Measurements from ENCODE around the gene TMEM108. TPM values are rescaled to one million over a fixed set of nuclear protein-coding genes. Genes with fewer than 3 reads are reported as not detected.

Gene TMEM108
- polyA plus RNA-seq, 1 donor (not counting 4 experiments of a cell fraction or from before 2014, with no cell fraction given), result not detected

DNA sequence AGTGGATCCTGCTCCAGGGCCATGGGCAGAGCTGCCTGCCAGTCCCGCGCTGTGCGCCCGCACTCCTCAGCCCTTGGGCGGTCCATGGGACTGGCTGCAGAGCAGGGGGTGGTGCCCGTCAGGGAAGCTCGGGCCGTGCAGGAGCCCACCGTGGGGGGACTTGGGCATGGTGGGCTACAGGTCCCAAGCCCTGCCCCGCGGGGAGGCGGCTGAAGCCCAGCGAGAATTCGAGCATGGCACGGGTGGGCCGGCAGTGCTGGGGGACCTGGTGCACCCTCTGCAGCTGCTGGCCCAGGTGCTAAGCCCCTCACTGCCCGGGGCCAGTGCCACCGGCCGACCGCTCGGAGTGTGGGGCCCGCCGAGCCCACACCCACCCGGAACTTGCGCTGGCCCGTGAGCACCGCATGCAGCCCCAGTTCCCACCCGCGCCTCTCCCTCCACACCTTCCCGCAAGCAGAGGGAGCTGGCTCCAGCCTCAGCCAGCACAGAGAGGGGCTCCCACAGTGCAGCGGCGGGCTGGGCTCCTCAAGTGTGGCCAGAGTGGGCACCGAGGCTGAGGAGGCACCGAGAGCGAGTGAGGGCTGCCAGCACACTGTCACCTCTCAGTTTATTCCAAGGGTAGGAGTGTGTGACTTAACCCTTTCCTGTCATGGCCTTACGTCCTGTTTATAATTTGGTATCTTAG lies 129.3 kb downstream of the TMEM108 start:
- Histone ChIP-seq H3K27me3 (ENCODE audit: control insufficient read depth, extremely low read depth, insufficient read depth, low read length) (no peaks in the 10 kb centered on the region), H3K36me3 (ENCODE audit: control insufficient read depth in 2 of 2, extremely low read depth in 1 of 2, insufficient read depth in 2 of 2, low read length in 2 of 2) (no peaks in the 10 kb centered on the region), H3K4me3 (ENCODE audit: control insufficient read depth in 2 of 3, extremely low read depth in 1 of 3, insufficient read depth in 2 of 3, low read depth in 1 of 3, low read length in 3 of 3) (no peak overlapping the region), H3K4me1 (ENCODE audit: control insufficient read depth, extremely low read depth, insufficient read depth, low read length) (no peaks in the 10 kb centered on the region), H4K20me1 (ENCODE audit: control insufficient read depth, extremely low read depth, insufficient read depth, low read length) (no peaks in the 10 kb centered on the region), H3K27ac (ENCODE audit: control insufficient read depth, insufficient read depth, low read length) (no peak overlapping the region), H3K9me3 (ENCODE audit: control insufficient read depth, low read depth, low read length) (no peaks in the 10 kb centered on the region), H3K79me2 (ENCODE audit: control insufficient read depth, insufficient read depth, low read length) (no peaks in the 10 kb centered on the region), H2AFZ (ENCODE audit: control insufficient read depth, low read length) (no peak overlapping the region), H3K4me2 (ENCODE audit: control insufficient read depth, extremely low read depth, insufficient read depth, low read depth, low read length) (no peak overlapping the region), H3K9me1 (ENCODE audit: control insufficient read depth, extremely low read depth, insufficient read depth, low read length) (no peaks in the 10 kb centered on the region), H3K9ac (ENCODE audit: control insufficient read depth, extremely low read depth, insufficient read depth, low read length) (no peak overlapping the region)
- no peak for FAIRE-seq
- DNase-seq (ENCODE audit: low read depth, low spot score), result no peak
- TF ChIP-seq EZH2 (IDR thresholded peaks at IDR 0.05; ENCODE audit: low read length), result no peak
- TF ChIP-seq, protein P1, sequence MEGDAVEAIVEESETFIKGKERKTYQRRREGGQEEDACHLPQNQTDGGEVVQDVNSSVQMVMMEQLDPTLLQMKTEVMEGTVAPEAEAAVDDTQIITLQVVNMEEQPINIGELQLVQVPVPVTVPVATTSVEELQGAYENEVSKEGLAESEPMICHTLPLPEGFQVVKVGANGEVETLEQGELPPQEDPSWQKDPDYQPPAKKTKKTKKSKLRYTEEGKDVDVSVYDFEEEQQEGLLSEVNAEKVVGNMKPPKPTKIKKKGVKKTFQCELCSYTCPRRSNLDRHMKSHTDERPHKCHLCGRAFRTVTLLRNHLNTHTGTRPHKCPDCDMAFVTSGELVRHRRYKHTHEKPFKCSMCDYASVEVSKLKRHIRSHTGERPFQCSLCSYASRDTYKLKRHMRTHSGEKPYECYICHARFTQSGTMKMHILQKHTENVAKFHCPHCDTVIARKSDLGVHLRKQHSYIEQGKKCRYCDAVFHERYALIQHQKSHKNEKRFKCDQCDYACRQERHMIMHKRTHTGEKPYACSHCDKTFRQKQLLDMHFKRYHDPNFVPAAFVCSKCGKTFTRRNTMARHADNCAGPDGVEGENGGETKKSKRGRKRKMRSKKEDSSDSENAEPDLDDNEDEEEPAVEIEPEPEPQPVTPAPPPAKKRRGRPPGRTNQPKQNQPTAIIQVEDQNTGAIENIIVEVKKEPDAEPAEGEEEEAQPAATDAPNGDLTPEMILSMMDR (optimal IDR thresholded peaks at IDR 0.05 in 1 of 3, IDR thresholded peaks at IDR 0.05 in 1 of 3, conservative IDR thresholded peaks at IDR 0.05 in 1 of 3; ENCODE audit: extremely low read depth in 1 of 3, insufficient read depth in 2 of 3, low read length in 3 of 3), result no peak
- dilution Hi-C loops (cut with MboI; ENCODE audit: extremely low pct_ligation_motif_present, low sequenced_read_pairs), result no loop called here

DNA sequence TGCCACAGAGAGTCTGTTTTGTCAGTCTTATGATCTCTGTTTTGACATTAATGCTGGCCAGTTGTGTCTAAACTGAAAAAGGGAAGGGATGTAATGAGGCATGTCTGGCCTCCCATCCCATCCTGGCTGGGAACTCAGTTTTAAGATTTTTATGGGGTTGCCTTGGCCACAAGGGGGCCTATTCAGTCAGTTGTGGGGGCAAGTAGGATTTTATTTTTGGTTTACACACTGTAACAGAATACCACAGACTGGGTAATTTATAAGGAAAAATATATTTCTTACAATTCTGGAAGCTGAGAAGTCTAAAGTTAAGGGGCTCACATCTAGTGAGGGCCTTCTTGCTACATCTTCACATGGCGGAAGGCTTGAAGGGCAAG lies 129.8 kb downstream of the TMEM108 start:
- Histone ChIP-seq H3K27ac (ENCODE audit: control insufficient read depth, insufficient read depth, low read length) (no peak overlapping the region), H3K79me2 (ENCODE audit: control insufficient read depth, insufficient read depth, low read length) (no peaks in the 10 kb centered on the region), H3K9ac (ENCODE audit: control insufficient read depth, extremely low read depth, insufficient read depth, low read length) (no peak overlapping the region), H3K27me3 (ENCODE audit: control insufficient read depth, extremely low read depth, insufficient read depth, low read length) (no peaks in the 10 kb centered on the region), H3K9me1 (ENCODE audit: control insufficient read depth, extremely low read depth, insufficient read depth, low read length) (no peaks in the 10 kb centered on the region), H4K20me1 (ENCODE audit: control insufficient read depth, extremely low read depth, insufficient read depth, low read length) (no peaks in the 10 kb centered on the region), H3K4me2 (ENCODE audit: control insufficient read depth, extremely low read depth, insufficient read depth, low read depth, low read length) (no peak overlapping the region), H3K4me1 (ENCODE audit: control insufficient read depth, extremely low read depth, insufficient read depth, low read length) (no peaks in the 10 kb centered on the region), H2AFZ (ENCODE audit: control insufficient read depth, low read length) (no peak overlapping the region), H3K36me3 (ENCODE audit: control insufficient read depth in 2 of 2, extremely low read depth in 1 of 2, insufficient read depth in 2 of 2, low read length in 2 of 2) (no peaks in the 10 kb centered on the region), H3K4me3 (ENCODE audit: control insufficient read depth in 2 of 3, extremely low read depth in 1 of 3, insufficient read depth in 2 of 3, low read depth in 1 of 3, low read length in 3 of 3) (no peak overlapping the region), H3K9me3 (ENCODE audit: control insufficient read depth, low read depth, low read length) (no peaks in the 10 kb centered on the region)
- FAIRE-seq (no peak), DNase-seq (ENCODE audit: low read depth, low spot score) (no peak)
- dilution Hi-C loops (cut with MboI; ENCODE audit: extremely low pct_ligation_motif_present, low sequenced_read_pairs), result no loop called here
- TF ChIP-seq, protein P1 (optimal IDR thresholded peaks at IDR 0.05 in 1 of 3, IDR thresholded peaks at IDR 0.05 in 1 of 3, conservative IDR thresholded peaks at IDR 0.05 in 1 of 3; ENCODE audit: extremely low read depth in 1 of 3, insufficient read depth in 2 of 3, low read length in 3 of 3), result no peak
- TF ChIP-seq EZH2 (IDR thresholded peaks at IDR 0.05; ENCODE audit: low read length), result no peak

Measured in keratinocyte (primary cell).